HG03175 (cell line): Measurements from ENCODE around the gene SCGB1D1.

Experiments
- ATAC-seq: cut with Tn5 transposase; IDR thresholded peaks from one replicate; pipeline ENCODE4 v1.9.1; 2021; ENCODE audit warnings: mild to moderate bottlenecking, moderate library complexity; ENCODE audit not compliant: unreplicated experiment

Gene SCGB1D1, protein sequence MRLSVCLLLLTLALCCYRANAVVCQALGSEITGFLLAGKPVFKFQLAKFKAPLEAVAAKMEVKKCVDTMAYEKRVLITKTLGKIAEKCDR

DNA sequence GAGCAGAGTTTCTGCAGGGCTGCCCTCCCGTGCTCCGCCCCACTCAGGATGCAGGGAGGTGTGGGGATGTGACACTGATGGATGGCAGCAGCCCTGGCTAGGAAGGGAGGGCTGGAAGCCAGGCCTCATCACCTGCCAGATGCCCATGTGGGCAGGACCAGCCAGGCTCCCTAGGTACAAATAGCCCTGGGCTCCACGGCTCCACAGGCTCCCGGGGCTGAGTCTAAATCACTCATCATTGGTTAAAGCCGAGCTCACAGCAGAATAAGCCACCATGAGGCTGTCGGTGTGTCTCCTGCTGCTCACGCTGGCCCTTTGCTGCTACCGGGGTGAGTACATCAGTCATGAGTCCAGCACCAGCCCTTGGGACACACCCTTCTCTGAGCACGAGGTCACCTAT lies at the start of gene SCGB1D1:
Gene SCGB1D1, plus strand, starts transcription at position 206 of the 400 bp plus-strand sequence. Its CDS starts 69 bp downstream, at position 275.
- ATAC-seq = no peak

DNA sequence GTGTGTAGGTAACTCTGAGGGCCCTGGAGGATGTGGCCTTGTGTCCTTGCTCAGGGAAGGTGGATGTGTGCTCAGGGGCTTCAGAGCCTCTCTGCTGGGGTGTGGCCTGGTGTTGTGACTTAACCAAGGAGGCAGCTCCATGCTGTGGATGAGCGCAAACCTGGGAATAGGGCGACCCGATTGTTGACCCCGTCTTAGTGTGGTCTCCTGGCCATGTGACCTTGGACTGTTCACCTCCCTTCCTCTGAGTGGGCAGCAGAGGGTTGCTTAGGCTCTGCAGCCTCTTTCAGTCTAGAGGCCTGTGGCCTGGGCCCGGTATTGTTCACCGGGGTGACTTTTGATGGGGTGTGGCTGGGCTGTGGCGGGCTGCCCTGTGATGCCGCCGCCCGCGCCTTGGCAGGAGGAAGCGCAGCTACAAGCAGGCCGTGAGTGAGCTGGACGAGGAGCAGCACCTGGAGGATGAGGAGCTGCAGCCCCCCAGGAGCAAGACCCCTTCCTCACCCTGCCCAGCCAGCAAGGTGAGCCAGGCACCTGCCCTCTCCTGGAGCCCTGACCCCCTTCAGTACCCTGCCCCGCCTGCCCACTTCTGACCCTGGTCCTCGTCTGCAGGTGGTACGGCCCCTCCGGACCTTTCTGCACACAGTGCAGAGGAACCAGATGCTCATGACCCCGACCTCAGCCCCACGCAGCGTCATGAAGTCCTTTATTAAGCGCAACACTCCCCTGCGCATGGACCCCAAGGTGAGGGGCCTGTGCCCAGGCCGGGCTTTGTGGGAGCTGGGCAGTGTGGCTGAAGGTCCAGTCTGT lies 49.5 kb upstream of the SCGB1D1 start:
- no peak for ATAC-seq

DNA sequence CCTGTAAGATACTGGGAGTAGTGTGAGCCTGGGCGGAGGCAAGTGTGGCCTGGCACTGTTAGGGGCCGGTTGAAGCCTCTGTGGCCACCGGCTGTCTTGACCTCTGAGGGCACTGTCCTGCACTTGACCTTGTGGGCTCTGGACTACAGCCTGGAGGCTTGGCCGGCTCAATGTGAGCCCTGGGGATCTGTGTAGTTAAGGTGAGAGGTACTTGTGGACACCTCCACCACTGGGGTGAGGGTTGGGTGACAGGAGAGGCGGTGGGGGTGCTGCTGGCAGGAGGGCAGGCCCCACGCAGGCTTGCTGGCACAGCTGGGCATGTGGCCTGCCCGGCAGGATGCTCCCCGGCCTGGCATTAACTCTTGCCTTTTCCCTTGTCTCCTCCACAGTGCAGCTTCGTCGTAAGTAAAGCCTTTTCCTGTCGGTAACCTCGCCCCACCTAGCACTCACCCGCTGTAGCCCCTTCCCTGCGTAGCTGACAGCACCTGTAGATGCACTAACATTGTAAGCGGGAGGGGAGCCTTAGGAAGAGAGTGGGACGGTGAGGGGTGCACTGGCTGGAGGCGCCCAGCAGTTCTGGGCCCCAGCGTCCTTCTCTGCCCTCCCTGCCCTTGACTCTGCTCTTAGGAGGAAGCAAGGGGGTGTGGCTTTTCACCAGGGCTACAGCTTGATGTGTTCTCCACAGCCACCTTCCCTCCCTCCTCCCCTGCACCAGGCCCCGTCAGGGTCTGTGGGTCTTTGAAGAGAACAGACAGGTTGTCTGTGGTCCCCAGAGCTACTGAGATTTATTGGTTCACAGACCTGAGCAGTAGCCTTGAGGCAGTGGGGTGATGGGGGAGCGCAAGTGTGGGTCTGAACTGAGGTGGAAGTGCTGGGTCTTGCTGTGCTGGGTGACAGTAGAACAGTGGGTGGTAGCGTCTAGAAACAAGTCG lies 48.6 kb upstream of the SCGB1D1 start:
- ATAC-seq = no peak

DNA sequence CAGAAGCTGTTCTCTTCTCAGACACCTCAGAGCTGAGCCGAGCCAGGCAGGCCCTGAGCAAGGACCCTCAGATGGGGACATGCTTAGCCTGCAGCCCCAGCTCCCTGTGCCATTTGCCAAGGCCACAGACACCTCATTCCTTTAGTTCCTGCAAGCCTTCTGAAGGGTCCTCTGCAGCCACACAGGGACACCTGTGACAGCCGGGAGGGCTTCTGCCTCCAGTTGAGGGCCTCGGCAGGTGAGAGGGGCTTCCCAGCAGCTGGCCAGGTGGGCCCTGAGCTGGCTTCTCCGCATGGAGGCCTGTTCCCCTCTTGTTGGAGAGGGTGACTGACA lies 48.0 kb upstream of the SCGB1D1 start:
- no peak for ATAC-seq

DNA sequence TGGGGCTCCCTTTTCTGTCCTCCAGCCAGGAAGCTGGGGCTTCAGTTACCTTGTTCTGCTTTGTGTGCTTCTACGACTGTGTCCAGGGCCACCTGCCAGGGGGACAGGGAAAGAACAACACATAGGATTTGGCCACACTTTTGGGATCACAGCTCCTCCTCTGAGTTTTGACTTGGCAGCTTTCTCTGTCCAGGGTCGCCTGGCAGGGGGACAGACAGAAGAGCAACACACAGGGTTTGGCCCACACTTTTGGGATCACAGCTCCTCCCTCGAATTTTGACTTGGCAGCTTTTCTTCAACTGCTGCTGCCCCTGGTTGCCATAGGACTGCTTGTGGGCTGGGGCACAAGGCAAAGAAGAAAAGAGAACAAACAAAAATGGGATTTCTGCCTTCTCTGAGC lies 47.1 kb upstream of the SCGB1D1 start:
- ATAC-seq = no peak

DNA sequence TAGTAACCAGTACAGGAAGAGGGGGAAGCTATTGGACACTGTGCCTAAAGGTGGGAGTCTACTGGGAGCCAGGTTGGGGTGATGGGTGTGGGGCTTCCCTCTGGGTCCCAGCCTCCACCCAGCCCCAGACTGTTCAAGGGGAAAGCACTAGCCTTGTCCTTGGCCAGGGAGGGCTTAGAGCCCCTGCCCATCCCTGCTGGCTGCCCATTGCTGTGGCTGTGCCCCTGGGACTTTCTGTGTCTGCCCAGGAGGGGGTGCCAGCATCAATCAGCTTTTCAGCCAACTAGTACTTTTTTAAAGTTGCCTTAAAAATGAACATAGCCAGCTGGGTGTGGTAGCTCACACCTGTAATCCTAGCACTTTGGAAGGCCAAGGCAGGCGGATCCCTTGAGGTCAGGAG lies 46.3 kb upstream of the SCGB1D1 start:
- ATAC-seq = no peak

DNA sequence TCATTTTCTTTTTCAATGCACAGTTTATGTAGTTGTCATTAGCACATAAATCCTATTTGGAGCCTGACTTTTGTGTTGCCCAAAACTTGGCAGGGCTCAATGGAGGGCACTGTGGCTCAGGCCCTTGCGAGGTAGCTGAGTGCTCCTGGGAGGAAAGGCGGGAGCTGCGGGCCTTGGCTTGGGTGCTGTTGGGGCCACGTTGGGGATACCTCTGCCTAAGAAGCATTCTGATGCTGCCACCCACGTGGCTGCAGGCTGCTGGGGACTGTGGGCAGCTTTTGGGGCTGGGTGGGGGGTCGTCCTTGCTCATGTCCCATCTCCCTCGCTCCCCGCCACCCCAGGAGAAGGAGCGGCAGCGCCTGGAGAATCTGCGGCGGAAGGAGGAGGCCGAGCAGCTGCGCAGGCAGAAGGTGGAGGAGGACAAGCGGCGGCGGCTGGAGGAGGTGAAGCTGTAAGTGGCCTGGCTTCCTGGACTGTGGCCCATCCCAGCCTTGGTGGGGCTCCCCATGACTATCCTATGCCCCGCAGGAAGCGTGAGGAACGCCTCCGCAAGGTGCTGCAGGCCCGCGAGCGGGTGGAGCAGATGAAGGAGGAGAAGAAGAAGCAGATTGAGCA lies 45.3 kb upstream of the SCGB1D1 start:
- no peak for ATAC-seq

DNA sequence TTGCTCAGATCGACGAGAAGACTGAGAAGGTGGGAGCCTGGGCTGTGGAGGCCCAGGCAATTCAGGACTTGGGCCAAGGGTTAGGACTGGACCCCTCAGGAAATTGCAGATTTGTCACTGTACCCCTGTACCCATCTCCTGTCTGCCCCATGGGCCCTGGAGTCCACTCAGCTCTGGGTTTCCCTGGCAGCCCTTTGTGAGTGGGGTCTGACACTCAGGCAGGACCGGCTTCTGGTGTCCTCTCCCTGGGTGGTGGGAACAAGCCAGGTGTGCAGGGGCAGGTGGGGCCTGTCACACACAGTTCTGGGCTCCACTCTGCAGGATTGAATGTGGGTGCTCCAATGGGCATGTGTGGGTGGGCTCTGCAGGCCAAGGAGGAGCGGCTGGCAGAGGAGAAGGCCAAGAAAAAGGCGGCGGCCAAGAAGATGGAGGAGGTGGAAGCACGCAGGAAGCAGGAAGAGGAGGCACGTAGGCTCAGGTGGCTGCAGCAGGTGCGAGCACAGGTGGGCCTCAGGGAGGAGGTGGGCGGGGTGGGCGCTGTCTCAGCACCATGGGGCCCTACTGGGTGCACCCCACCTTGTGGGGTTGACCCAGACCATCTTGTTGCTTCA lies 44.6 kb upstream of the SCGB1D1 start:
- no peak for ATAC-seq

DNA sequence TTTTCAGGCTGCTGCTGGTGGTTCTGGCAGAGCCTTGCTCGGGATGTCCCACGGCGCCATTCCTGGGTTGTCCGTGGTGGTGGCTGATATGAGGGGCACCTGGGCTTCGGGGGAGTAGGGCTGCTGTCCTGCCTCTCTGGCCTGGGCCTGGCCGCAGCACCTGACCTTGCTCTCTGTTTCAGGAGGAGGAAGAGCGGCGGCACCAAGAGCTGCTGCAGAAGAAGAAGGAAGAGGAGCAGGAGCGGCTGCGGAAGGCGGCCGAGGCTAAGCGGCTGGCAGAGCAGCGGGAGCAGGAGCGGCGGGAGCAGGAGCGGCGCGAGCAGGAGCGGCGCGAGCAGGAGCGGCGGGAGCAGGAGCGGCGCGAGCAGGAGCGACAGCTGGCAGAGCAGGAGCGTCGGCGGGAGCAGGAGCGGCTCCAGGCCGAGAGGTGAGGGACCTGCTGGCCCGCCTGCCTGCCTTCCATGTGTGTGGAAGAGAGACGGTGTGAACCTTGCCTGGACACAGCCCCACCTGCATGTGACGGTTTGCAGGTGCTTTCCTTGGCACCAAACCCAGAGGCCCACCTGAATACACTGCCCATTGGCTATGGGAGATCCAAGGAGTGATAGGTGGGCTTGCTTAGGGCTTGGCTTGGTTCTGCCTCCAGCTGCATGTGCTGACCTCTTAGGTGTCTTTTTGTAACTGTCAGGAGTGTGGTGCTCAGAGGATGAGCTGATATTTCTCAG lies 43.4 kb upstream of the SCGB1D1 start:
- no peak for ATAC-seq

DNA sequence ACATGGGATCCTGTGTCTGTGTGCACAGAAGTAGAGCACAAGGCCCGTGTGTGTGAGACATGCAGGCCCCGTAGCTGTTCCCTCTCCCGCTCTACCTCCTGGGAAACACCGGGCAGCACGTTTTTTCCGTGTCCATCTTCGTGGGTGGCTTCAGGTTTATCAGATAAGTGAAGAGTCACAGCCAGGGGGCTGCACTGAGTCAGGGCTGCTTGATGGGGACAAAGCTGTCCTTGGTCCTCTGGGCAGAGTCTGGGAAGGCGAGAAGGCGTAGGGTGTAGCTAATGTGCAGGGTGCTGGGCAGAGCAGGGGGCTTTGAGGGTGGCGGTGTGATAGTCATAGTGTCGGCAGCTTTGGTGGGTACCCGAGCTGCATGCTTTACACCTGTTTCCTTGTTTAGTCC lies 42.5 kb upstream of the SCGB1D1 start:
- no peak for ATAC-seq

DNA sequence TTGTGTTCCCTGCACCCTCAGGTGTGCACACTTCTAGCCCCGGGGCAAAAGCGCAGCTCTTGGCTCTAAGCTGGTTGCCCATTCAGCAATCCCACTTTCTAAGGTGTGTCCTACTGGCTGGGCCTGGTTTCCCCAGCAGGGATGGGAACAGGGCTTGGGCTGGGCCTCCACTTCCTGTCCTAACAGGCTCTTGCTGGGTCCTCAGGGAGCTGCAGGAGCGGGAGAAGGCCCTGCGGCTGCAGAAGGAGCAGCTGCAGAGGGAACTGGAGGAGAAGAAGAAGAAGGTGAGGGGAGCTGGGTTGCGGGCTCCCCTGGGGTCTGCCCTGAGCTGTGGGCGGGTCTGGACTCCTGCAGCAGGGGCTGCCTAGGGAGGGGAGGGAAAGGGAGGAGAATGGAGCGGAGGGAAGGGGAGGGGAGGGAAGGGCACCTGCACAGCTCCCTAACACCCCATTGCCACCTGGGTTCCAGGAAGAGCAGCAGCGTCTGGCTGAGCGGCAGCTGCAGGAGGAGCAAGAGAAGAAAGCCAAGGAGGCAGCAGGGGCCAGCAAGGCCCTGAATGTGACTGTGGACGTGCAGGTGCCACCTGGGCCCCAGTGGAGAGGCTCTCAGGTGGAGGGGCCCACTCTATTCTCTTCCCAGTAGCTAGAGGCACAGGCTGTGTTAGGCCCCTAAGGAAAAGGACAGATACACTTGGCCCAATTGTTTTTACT lies 41.6 kb upstream of the SCGB1D1 start:
- ATAC-seq = no peak

DNA sequence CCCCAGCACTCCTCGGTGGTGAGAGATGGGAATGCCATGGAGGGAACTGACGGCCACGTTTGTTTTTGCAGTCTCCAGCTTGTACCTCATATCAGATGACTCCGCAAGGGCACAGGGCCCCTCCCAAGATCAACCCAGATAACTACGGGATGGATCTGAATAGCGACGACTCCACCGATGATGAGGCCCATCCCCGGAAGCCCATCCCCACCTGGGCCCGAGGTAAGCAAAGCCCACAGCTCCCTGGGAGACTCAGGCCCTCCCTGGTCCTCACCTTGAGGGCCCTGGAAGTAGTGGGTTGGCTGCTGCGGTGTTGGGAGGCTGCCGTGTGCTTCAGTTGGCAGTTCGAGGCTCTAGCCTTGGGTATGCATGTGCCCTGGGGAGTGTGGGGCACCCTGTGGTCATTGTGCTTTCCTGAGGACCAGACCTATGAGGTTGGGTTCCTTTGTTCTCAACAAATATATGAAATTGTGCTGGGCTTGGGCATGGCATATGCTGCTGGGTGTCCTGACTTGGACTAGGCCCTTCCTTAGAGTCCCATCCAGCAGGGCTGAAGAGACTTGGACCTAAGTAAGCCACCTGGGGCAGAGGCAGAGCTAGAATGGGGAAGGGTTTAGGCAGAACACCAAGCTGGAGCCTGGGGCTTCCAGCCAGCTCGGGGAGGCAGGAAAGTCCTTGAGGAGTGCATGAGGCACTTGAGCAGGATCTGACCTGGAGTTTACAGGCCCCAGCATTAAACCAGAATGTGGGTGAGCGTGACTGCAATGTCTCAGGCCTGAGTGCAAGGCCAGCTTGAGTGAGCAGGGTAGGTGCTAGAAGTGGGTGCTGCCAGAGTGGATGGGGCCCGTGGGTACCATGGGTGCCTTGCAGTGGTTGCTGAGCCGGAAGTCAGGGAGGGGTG lies 39.8 kb upstream of the SCGB1D1 start:
- ATAC-seq = no peak

DNA sequence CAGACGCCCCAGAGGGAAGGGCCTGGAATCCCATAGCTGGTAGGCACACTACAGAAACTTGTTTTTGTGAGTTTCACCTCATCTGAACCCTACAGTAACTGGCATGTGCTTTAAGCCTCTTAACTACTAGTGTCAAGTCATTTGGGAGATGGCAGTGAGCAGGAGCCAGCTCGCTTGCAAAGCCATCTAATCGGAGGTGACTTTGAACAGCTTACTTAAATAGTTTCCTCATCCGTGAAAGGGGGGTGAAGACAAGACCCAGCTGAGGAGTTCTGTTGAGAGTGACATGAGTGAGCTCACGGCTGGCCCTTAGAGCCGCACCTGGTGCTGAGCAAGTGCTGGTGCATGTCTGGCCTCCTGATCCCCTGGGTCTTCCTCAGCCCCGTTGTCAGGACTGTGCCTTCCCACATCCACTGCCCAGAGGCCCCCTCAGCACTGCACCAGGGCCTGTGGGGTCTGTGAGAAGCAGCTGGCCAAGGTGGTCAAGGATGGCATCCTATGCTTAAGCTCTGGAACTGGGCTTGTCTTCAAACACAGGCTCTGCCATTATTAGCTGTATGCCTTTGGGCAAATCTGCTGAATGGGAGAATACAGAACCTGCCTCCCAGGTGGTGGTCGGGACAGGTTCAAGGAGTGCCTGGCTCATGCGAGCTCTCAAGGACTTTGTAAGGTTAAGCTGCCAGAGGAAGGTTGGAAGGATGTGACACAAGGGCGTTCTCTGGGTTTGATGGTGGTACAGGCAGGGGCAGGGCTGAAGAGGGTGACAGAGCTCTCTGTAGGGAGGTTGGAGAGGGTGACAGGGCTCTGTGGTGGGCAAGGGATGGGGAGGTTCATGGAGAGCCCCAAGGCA lies 38.9 kb upstream of the SCGB1D1 start:
- no peak for ATAC-seq

DNA sequence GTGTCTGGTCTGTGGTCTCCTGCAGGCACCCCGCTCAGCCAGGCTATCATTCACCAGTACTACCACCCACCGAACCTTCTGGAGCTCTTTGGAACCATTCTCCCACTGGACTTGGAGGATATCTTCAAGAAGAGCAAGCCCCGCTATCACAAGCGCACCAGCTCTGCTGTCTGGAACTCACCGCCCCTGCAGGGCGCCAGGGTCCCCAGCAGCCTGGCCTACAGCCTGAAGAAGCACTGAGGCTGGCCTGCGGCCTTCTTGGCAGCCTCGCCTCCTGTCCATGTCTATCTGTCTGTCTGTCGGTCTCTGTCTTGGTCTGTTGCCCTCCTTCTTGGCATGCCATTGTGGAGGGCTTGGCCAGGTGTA lies 38.3 kb upstream of the SCGB1D1 start:
- no peak for ATAC-seq

DNA sequence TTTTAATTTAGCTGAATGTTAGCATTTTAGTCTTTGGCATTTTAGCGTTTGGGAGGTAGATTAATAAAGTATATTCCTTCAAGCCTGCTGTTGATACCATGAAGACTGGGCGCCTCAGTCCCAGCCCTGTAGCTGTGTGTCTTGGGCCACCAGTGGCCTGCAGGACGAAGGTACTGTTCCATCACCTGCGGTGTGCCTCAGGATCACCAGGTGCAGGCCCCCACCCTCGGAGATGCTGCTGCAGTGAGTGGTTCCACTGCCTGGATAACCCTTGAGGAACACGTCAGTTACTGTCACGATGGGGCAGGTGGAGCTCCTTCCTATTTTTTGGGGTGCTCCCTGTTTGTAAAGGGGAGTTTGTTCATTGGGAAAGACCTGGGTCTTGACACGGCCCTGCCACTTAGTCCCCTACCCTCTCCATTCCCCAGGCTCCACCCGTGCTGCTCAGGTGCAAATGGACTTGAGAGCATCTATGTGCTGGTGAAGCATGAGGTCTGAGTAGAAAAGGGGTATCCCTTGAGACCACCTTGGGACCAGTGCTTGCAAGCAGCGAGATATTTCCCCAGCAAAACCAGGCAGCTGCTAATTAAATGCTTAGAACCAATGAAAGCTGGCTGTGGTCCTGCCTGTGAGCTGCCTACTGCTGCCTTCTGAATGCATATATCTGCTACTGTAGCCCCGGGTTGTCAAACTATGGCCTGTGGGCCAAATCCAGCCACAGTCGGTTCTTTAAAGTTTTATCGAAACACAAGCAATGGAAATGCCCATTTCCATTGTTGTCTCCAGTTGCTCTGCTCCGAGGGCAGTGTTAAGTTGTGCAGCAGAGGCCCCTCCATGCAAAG lies 37.5 kb upstream of the SCGB1D1 start:
- ATAC-seq = no peak

DNA sequence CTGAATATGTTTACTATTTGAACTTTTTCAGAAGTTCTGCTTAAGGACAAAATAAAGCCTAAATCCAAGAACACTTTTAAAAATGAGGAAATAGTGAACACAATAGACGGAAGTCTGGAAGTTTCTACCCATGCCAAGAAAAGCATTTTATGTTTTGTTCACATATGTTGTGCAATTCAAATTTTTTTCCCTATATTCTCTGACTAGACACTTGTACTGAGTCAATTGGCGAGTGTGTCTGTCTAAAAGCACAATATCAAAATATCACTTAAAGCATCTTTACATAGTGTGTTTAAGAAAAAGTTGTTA lies 37.0 kb upstream of the SCGB1D1 start:
- ATAC-seq = no peak

DNA sequence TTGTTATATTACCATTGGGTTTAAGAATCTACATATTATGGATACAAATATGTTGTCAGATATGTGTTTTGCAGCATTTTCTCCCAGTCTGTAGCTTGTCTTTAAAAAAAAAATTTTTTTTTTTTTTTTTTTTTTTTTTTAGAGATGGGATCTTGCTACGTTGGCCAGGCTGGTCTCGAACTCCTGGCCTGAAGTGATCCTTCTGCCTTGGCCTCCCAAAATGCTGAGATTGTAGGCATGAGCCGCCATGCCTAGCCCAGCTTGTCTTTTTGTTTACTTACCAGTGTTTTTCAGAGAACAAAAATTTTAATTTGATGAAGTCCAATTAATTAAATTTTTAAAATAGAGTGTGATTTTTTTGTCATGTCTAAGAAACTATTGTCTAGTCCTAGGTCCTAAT lies 36.4 kb upstream of the SCGB1D1 start:
- no peak for ATAC-seq
